GM21737 (cell line): Measurements from ENCODE around the gene SCP2.

Experiments used
- ATAC-seq: cut with Tn5 transposase; IDR thresholded peaks from one replicate; pipeline ENCODE4 v1.9.1; 2021; ENCODE audit warnings: mild to moderate bottlenecking, moderate library complexity; ENCODE audit not compliant: unreplicated experiment

Gene SCP2

GRCh38 chr1:53066488-53066887, 139.4 kb downstream of the SCP2 start:
- no peak for ATAC-seq

GRCh38 chr1:53066891-53067738, 140.0 kb downstream of the SCP2 start:
- ATAC-seq: no peak

GRCh38 chr1:53067886-53068285, 140.8 kb downstream of the SCP2 start:
- ATAC-seq: no peak

GRCh38 chr1:53068314-53069099, 141.4 kb downstream of the SCP2 start:
- no peak for ATAC-seq

- ATAC-seq: no peak
Observed at GRCh38 chr1:53069265-53069662, 142.2 kb downstream of the SCP2 start.

GRCh38 chr1:53069663-53070327, 142.7 kb downstream of the SCP2 start:
- ATAC-seq: no peak

- ATAC-seq: no peak
Observed at GRCh38 chr1:53070621-53071020, 143.5 kb downstream of the SCP2 start.

- ATAC-seq: no peak
Observed at GRCh38 chr1:53071167-53071865, 144.2 kb downstream of the SCP2 start.

- ATAC-seq: no peak
Observed at GRCh38 chr1:53071915-53072314, 144.8 kb downstream of the SCP2 start.

- no peak for ATAC-seq
Observed at GRCh38 chr1:53073287-53073686, 146.2 kb downstream of the SCP2 start.

GRCh38 chr1:53073868-53074311, 146.8 kb downstream of the SCP2 start:
- no peak for ATAC-seq

- no peak for ATAC-seq
Observed at GRCh38 chr1:53074313-53075154, 147.5 kb downstream of the SCP2 start.

GRCh38 chr1:53075206-53075605, 148.1 kb downstream of the SCP2 start:
- no peak for ATAC-seq

- ATAC-seq: no peak
Observed at GRCh38 chr1:53075761-53076163, 148.7 kb downstream of the SCP2 start.

- ATAC-seq: no peak
Observed at GRCh38 chr1:53076165-53076564, 149.1 kb downstream of the SCP2 start.

GRCh38 chr1:53076721-53077598, 149.9 kb downstream of the SCP2 start:
- no peak for ATAC-seq

GRCh38 chr1:53077599-53077965, 150.5 kb downstream of the SCP2 start:
- ATAC-seq: no peak

- ATAC-seq: no peak
Observed at GRCh38 chr1:53078333-53079101, 151.4 kb downstream of the SCP2 start.
